Endothelial cell of umbilical vein (primary cell): ENCODE data around the gene CHMP6. TPM values are rescaled to one million over a fixed set of nuclear protein-coding genes. Genes with fewer than 3 reads are reported as not detected.

Experiments used
- BruUV-seq: library from RNA; stranded (reverse); fragments of 400-500 nt; replicated peaks from 2 replicates; lab custom pipeline; 2021; lab: Mats Ljungman, UMichigan
- CTCF ChIA-PET: fragments of 300-600, 350-600 bp; sonication (Branson Sonifier 250); formaldehyde crosslinking; loops from one replicate; lab custom pipeline; 2021; ENCODE audit warnings: antibody characterized with exemption, inconsistent platforms; lab: Charles Lee
- POLR2A ChIA-PET: fragments of 300-600, 350-600 bp; sonication (Branson Sonifier 250); formaldehyde crosslinking; loops from one replicate; lab custom pipeline; 2021; ENCODE audit warnings: antibody characterized with exemption, inconsistent platforms; lab: Charles Lee
- DNase-seq: peaks from one replicate; pipeline ENCODE4 v3.0.0-alpha.2; 2011; ENCODE audit warnings: low read depth, low spot score
- FAIRE-seq: peaks from 2 replicates; lab custom pipeline; 2011; peaks lifted over from hg19 to GRCh38; lab: Jason Lieb, UNC
- H2AFZ ChIP-seq: 2 replicates; pipeline ENCODE4 v1.6.0; 2012; ENCODE audit warnings: low read depth, low read length, control low read depth, inconsistent platforms
- H3K27ac ChIP-seq: 2 replicates; pipeline ENCODE4 v1.5.1; 2011; ENCODE audit warnings: low read depth, mild to moderate bottlenecking, control low read depth, low read length, moderate library complexity; ENCODE audit not compliant: insufficient read depth
- H3K27me3 ChIP-seq, 2 experiments: 2 replicates each; pipeline versions ENCODE4 v1.6.0 to v1.6.1; 2011; ENCODE audit warnings: low read length in 2 of 2, mixed read lengths in 1 of 2; ENCODE audit not compliant: control insufficient read depth in 2 of 2, insufficient read depth in 2 of 2
- H3K36me3 ChIP-seq, 2 experiments: 2 replicates in 1 of 2; 3 replicates in 1 of 2; pipeline ENCODE4 v1.5.1; 2011; ENCODE audit warnings: low read length in 2 of 2, mild to moderate bottlenecking in 1 of 2, moderate library complexity in 1 of 2; ENCODE audit not compliant: control insufficient read depth in 2 of 2, insufficient read depth in 2 of 2; ENCODE audit errors: extremely low read depth in 1 of 2
- H3K4me1 ChIP-seq: 3 replicates; pipeline ENCODE4 v1.5.1; 2011; ENCODE audit warnings: mild to moderate bottlenecking, low read length; ENCODE audit not compliant: control insufficient read depth, insufficient read depth; ENCODE audit errors: extremely low read depth
- H3K4me2 ChIP-seq: 2 replicates; pipeline ENCODE4 v1.6.1; 2011; ENCODE audit warnings: low read length, control low read depth, mixed read lengths; ENCODE audit not compliant: insufficient read depth
- H3K4me3 ChIP-seq, 3 experiments: fragments of 200-600 bp in 1 of 3; sonication (generic), shearing (Covaris generic) in 1 of 3; replicated peaks in 1 of 3; 2 replicates each; pipeline ENCODE4 v1.5.1; 2011 to 2016; ENCODE audit warnings: control low read depth in 3 of 3, low read length in 3 of 3, mild to moderate bottlenecking in 2 of 3, inconsistent platforms in 1 of 3, low read depth in 1 of 3, moderate library complexity in 1 of 3; ENCODE audit not compliant: insufficient read depth in 1 of 3
- H3K79me2 ChIP-seq: 2 replicates; pipeline ENCODE4 v1.6.0; 2012; ENCODE audit warnings: low read length, inconsistent platforms; ENCODE audit not compliant: control insufficient read depth, insufficient read depth
- H3K9ac ChIP-seq: replicated peaks from 2 replicates; pipeline ENCODE3; 2011; ENCODE audit warnings: low read length, control low read depth; ENCODE audit not compliant: insufficient read depth; ENCODE audit errors: extremely low read depth
- H3K9me1 ChIP-seq: replicated peaks from 3 replicates; pipeline ENCODE4 v1.6.0; 2011; ENCODE audit warnings: mild to moderate bottlenecking, low read length; ENCODE audit not compliant: control insufficient read depth, insufficient read depth; ENCODE audit errors: extremely low read depth
- H3K9me3 ChIP-seq: replicated peaks from 2 replicates; pipeline ENCODE4 v1.5.1; 2012; ENCODE audit warnings: low read length, inconsistent platforms; ENCODE audit not compliant: control insufficient read depth, insufficient read depth
- H4K20me1 ChIP-seq: replicated peaks from 2 replicates; pipeline ENCODE3; 2011; ENCODE audit warnings: mild to moderate bottlenecking, low read length; ENCODE audit not compliant: control insufficient read depth, insufficient read depth; ENCODE audit errors: extremely low read depth
- CTCF ChIP-seq, 2 donors: IDR thresholded peaks; 1 replicate in 1 of 2; 2 replicates in 1 of 2; pipeline ENCODE4 v1.5.1; 2011; ENCODE audit warnings: low read length in 2 of 2, mild to moderate bottlenecking in 2 of 2, moderate library complexity in 2 of 2, control low read depth in 1 of 2, inconsistent platforms in 1 of 2, low read depth in 1 of 2; ENCODE audit not compliant: insufficient read depth in 1 of 2; ENCODE audit errors: extremely low read depth in 1 of 2
- EZH2 ChIP-seq: IDR thresholded peaks from 2 replicates; pipeline ENCODE4 v1.6.1; 2012; ENCODE audit warnings: borderline replicate concordance, low read depth, mild to moderate bottlenecking, moderate library complexity, low read length, inconsistent platforms; ENCODE audit not compliant: severe bottlenecking
- FOS ChIP-seq: IDR thresholded peaks from 2 replicates; pipeline ENCODE4 v1.6.1; 2011; ENCODE audit warnings: mild to moderate bottlenecking, low read length, moderate library complexity, borderline replicate concordance; ENCODE audit not compliant: insufficient read depth
- GATA2 ChIP-seq: IDR thresholded peaks from 2 replicates; pipeline ENCODE4 v1.7.0; 2011; ENCODE audit warnings: low read depth, mild to moderate bottlenecking, moderate library complexity, mixed read lengths, low read length; ENCODE audit not compliant: insufficient read length, insufficient read depth
- JUN ChIP-seq: IDR thresholded peaks from 2 replicates; pipeline ENCODE4 v1.6.1; 2011; ENCODE audit warnings: borderline replicate concordance, low read depth; ENCODE audit not compliant: insufficient read length, insufficient read depth
- MAX ChIP-seq: IDR thresholded peaks from 2 replicates; pipeline ENCODE4 v1.6.1; 2011; ENCODE audit not compliant: insufficient read depth, insufficient read length
- MYC ChIP-seq: IDR thresholded peaks from one replicate; pipeline ENCODE4 v1.6.1; 2011; ENCODE audit warnings: mild to moderate bottlenecking, low read depth, low read length
- POLR2A ChIP-seq: IDR thresholded peaks from 2 replicates; pipeline ENCODE4 v1.6.1; 2012; ENCODE audit warnings: low read depth, mild to moderate bottlenecking, control low read depth, low read length
- POLR2AphosphoS5 ChIP-seq: IDR thresholded peaks from 2 replicates; pipeline ENCODE4 v1.6.1; 2012; ENCODE audit warnings: low read depth, mild to moderate bottlenecking, control low read depth, low read length, moderate library complexity; ENCODE audit not compliant: insufficient read depth
- dilution Hi-C: fragments of 300-500 bp; cut with MboI; formaldehyde crosslinking; loops from one replicate; pipeline ENCODE4 v1.15.0; 2019; ENCODE audit warnings: low sequenced_read_pairs; ENCODE audit not compliant: extremely low pct_ligation_motif_present
- intact Hi-C: fragments of 100-400 bp; cut with micrococcal nuclease; formaldehyde crosslinking; loops from one replicate; pipeline ENCODE4 v1.10.0; 2022
- polyA plus RNA-seq, 4 experiments: library from polyadenylated mRNA; depleted of rRNA in 3 of 4; stranded (reverse) in 3 of 4; unstranded in 1 of 4; fragments of >200 nt; gene quantifications; 2 replicates each; pipeline versions ENCODE4 v1.2.1 to v1.2.3, GENCODE V29; 2011 to 2012; ENCODE audit warnings: missing spikeins in 1 of 4
- total RNA-seq: library from RNA; stranded (reverse); gene quantifications from 2 replicates; pipeline ENCODE4 v1.2.3, GENCODE V29; 2021

The CHMP6 gene
- total and polyA plus RNA-seq, 2 donors (not counting 3 experiments of a cell fraction or from before 2014, with no cell fraction given): 42.5 to 48.5 TPM

GRCh38 chr17:81049372-81049911 is 57.8 kb downstream of the CHMP6 start:
- no peaks in the 10 kb centered on the region for H3K9me1 ChIP-seq
- H3K27ac ChIP-seq: no peak overlapping the region
- ChIA-PET POLR2A (no interaction called here), CTCF (interaction anchor here (1.5 to 1.9 kb wide), 2 partner anchors 23 to 26 kb away, joined by 3 to 6 read pairs; no protein-coding TSS in a partner anchor)
- no peak overlapping the region for H3K4me3 ChIP-seq
- H2AFZ ChIP-seq: no peak overlapping the region
- no peak overlapping the region for H3K4me2 ChIP-seq
- BruUV-seq: no TSS peak
- H3K9me3 ChIP-seq: no peaks in the 10 kb centered on the region
- FAIRE-seq (no peak), DNase-seq (no peak)
- no peaks in the 10 kb centered on the region for H3K27me3 ChIP-seq
- dilution Hi-C loops (no loop called here), intact Hi-C loops (no loop called here)
- peaks cover 25% of the 10 kb centered on the region for H3K4me1 ChIP-seq
- no peaks in the 10 kb centered on the region for H3K36me3 ChIP-seq
- no peaks in the 10 kb centered on the region for H4K20me1 ChIP-seq
- TF ChIP-seq MYC: no peak
- TF ChIP-seq POLR2AphosphoS5: no peak
- TF ChIP-seq FOS: no peak
- TF ChIP-seq POLR2A: no peak
- TF ChIP-seq CTCF (IDR thresholded peaks at IDR 0.05; ENCODE audit: extremely low read depth in 1 of 2, insufficient read depth in 1 of 2, low read depth in 1 of 2, low read length in 2 of 2): no peak
- no peak for TF ChIP-seq MAX
- no peak for TF ChIP-seq JUN
- TF ChIP-seq GATA2: no peak
- TF ChIP-seq EZH2: no peak
- no peaks in the 10 kb centered on the region for H3K79me2 ChIP-seq
- H3K9ac ChIP-seq: no peak overlapping the region

Other genes with a start within 250 kb of the CHMP6 start
- gene BAIAP2, start 43.3 kb downstream of the CHMP6 start, total RNA-seq: 18.6 and 21.4 TPM in 2 replicates
- 12.3 and 14.7 TPM in 2 replicates for gene BAIAP2, start 43.3 kb downstream of the CHMP6 start, polyA plus RNA-seq
- gene PVALEF, start 173.7 kb downstream of the CHMP6 start, total RNA-seq: not detected in 2 replicates
- gene PVALEF, start 173.7 kb downstream of the CHMP6 start, polyA plus RNA-seq: not detected in 2 replicates
- 1.00 and 1.5 TPM in 2 replicates for gene AATK, start 174.4 kb downstream of the CHMP6 start, total RNA-seq
- gene AATK, start 174.4 kb downstream of the CHMP6 start, polyA plus RNA-seq: 0.69 and 0.94 TPM in 2 replicates
- gene CEP131, start 231.1 kb downstream of the CHMP6 start, total RNA-seq: 17.9 and 19.7 TPM in 2 replicates
- gene CEP131, start 231.1 kb downstream of the CHMP6 start, polyA plus RNA-seq: 5.1 and 5.3 TPM in 2 replicates
- gene TEPSIN, start 247.2 kb downstream of the CHMP6 start, total RNA-seq: 35.6 and 41.6 TPM in 2 replicates
- gene TEPSIN, start 247.2 kb downstream of the CHMP6 start, polyA plus RNA-seq: 45.3 and 55.4 TPM in 2 replicates
- 61.5 and 69.9 TPM in 2 replicates for gene NDUFAF8, start 247.5 kb downstream of the CHMP6 start, total RNA-seq
- gene NDUFAF8, start 247.5 kb downstream of the CHMP6 start, polyA plus RNA-seq: 76.2 and 83.9 TPM in 2 replicates